ENCODE measurements around the gene MTCH1.
"Not testable (repeated sequence)": the region's sequence is repeated elsewhere in the genome, so short reads cannot be mapped to it uniquely, and the experiment has no call there.

The MTCH1 gene

GRCh38 chr6:37016995-37017394, 31.0 kb upstream of the MTCH1 start:
- no peak for DNase-seq

- no peak for DNase-seq
These were observed 29.5 kb upstream of the MTCH1 start for GRCh38 chr6:37015532-37015931.

- no peak for DNase-seq
These were observed 28.7 kb upstream of the MTCH1 start for GRCh38 chr6:37014667-37015066.

- no peak for DNase-seq
These were observed 27.8 kb upstream of the MTCH1 start for GRCh38 chr6:37013516-37014491.

GRCh38 chr6:37011656-37012378, 25.8 kb upstream of the MTCH1 start:
- no peak for DNase-seq

- DNase-seq: no peak
These were observed 24.5 kb upstream of the MTCH1 start for GRCh38 chr6:37010402-37010892.

- DNase-seq: no peak
These were observed 22.8 kb upstream of the MTCH1 start for GRCh38 chr6:37008484-37009465.

GRCh38 chr6:37007340-37008043, 21.5 kb upstream of the MTCH1 start:
- no peak for DNase-seq

GRCh38 chr6:37006793-37007339, 20.9 kb upstream of the MTCH1 start:
- DNase-seq: no peak

GRCh38 chr6:37005827-37006567, 20.0 kb upstream of the MTCH1 start:
- no peak for DNase-seq

GRCh38 chr6:37005061-37005810, 19.2 kb upstream of the MTCH1 start, which contains the start of gene FGD2:
Gene FGD2 (plus strand): TSS chr6:37005655. CDS start chr6:37005818, 163 bp downstream.
- DNase-seq: no peak

GRCh38 chr6:37004044-37004980, 18.3 kb upstream of the MTCH1 start:
- no peak for DNase-seq

GRCh38 chr6:36999751-37000125, 13.7 kb upstream of the MTCH1 start:
- no peak for DNase-seq

- no peak for DNase-seq
These were observed 13.2 kb upstream of the MTCH1 start for GRCh38 chr6:36999061-36999750.

- DNase-seq: no peak
These were observed 12.7 kb upstream of the MTCH1 start for GRCh38 chr6:36998723-36999038.

- DNase-seq: no peak
These were observed 12.1 kb upstream of the MTCH1 start for GRCh38 chr6:36997811-36998722.

- DNase-seq: not testable (repeated sequence)
These were observed 4.4 kb upstream of the MTCH1 start for GRCh38 chr6:36990401-36990800.
